GM18511 (cell line): ENCODE results near the gene GFRA4.
A peak's percentile ranks its signal among the peaks of the same experiment; 100 is the strongest.

Experiments used
- ATAC-seq: cut with Tn5 transposase; IDR thresholded peaks from one replicate; pipeline ENCODE4 v1.9.1; 2021; ENCODE audit warnings: mild to moderate bottlenecking, moderate library complexity; ENCODE audit not compliant: unreplicated experiment

The GFRA4 gene

GRCh38 chr20:3674995-3675900 is 12.0 kb upstream of the GFRA4 start:
- ATAC-seq = no peak

- no peak for ATAC-seq
These were observed 11.2 kb upstream of the GFRA4 start for GRCh38 chr20:3674447-3674846.

GRCh38 chr20:3673221-3674070 is 10.2 kb upstream of the GFRA4 start:
- no peak for ATAC-seq

- no peak for ATAC-seq
These were observed 9.5 kb upstream of the GFRA4 start for GRCh38 chr20:3672547-3673171.

- no peak for ATAC-seq
These were observed 8.9 kb upstream of the GFRA4 start for GRCh38 chr20:3671986-3672546.

- no peak for ATAC-seq
These were observed 7.7 kb upstream of the GFRA4 start for GRCh38 chr20:3670945-3671344.

GRCh38 chr20:3670511-3670910 is 7.3 kb upstream of the GFRA4 start:
- ATAC-seq = no peak

GRCh38 chr20:3669710-3670367 is 6.6 kb upstream of the GFRA4 start:
- no peak for ATAC-seq

GRCh38 chr20:3667434-3668037 is 4.3 kb upstream of the GFRA4 start:
- ATAC-seq = no peak

- no peak for ATAC-seq
These were observed 659 bp upstream of the GFRA4 start for GRCh38 chr20:3663858-3664257.

GRCh38 chr20:3661814-3662665 is 1.2 kb downstream of the GFRA4 start:
- no peak for ATAC-seq

GRCh38 chr20:3661060-3661813 is 2.0 kb downstream of the GFRA4 start:
- no peak for ATAC-seq

- no peak for ATAC-seq
These were observed 2.7 kb downstream of the GFRA4 start for GRCh38 chr20:3660262-3661059.

GRCh38 chr20:3659492-3660261 is 3.5 kb downstream of the GFRA4 start:
- no peak for ATAC-seq

- ATAC-seq = peak; percentile 93
These were observed 4.3 kb downstream of the GFRA4 start for GRCh38 chr20:3658716-3659491.

- ATAC-seq = no peak
These were observed 5.0 kb downstream of the GFRA4 start for GRCh38 chr20:3658019-3658715.
